ENCODE results near the gene CNPY3.

DNA sequence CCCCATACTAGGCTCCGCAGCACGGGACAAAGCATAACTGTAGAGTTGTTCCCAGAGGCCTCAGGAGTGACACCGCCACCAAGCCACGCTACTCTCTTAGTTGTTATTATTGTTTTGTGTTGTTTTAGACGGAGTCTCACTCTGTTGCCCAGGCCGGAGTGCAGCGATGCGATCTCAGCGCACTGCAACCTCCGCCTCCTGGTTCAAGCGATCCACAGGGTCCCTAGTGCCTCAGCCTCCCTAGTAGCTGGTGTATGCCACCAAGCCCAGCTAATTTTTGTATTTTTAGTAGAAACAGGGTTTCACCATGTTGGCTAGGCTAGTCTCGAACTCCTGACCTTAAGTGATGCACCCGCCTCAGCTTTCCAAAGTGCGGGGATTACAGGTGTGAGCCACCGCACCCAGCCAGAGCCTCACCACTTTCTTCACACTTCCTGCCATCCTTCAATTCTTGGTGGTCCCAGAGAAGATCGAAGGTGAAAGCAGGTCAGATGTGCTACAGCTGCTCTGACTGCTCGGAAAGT, 38.0 kb upstream of the CNPY3 start:
- TF ChIP-seq, protein P1, sequence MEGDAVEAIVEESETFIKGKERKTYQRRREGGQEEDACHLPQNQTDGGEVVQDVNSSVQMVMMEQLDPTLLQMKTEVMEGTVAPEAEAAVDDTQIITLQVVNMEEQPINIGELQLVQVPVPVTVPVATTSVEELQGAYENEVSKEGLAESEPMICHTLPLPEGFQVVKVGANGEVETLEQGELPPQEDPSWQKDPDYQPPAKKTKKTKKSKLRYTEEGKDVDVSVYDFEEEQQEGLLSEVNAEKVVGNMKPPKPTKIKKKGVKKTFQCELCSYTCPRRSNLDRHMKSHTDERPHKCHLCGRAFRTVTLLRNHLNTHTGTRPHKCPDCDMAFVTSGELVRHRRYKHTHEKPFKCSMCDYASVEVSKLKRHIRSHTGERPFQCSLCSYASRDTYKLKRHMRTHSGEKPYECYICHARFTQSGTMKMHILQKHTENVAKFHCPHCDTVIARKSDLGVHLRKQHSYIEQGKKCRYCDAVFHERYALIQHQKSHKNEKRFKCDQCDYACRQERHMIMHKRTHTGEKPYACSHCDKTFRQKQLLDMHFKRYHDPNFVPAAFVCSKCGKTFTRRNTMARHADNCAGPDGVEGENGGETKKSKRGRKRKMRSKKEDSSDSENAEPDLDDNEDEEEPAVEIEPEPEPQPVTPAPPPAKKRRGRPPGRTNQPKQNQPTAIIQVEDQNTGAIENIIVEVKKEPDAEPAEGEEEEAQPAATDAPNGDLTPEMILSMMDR (IDR thresholded peaks at IDR 0.05) = no peak
- no peak for TF ChIP-seq POLR2A (IDR thresholded peaks at IDR 0.05)

All from uterus (tissue), 2 donors.